Ishikawa (cell line): ENCODE data around the gene ARHGAP8.

Experiments used
- CREB1 ChIP-seq: IDR thresholded peaks from 2 replicates; pipeline ENCODE4 v1.6.1; 2012; ENCODE audit warnings: low read depth
- EP300 ChIP-seq: IDR thresholded peaks from 2 replicates; pipeline ENCODE4 v1.6.1; 2012; ENCODE audit warnings: borderline replicate concordance
- TAF1 ChIP-seq: IDR thresholded peaks from 2 replicates; pipeline ENCODE4 v1.6.1; 2012; ENCODE audit warnings: low read depth, mild to moderate bottlenecking
- TCF12 ChIP-seq: IDR thresholded peaks from 2 replicates; pipeline ENCODE4 v1.6.1; 2012; ENCODE audit warnings: low read depth

- TF ChIP-seq CREB1 (no peak), TAF1 (no peak), TCF12 (no peak), EP300 (no peak)
These were observed 71.4 kb downstream of the ARHGAP8 start for GRCh38 chr22:44823806-44824205.
